Activated naive CD4-positive, alpha-beta T cell treated with anti-CD3 and anti-CD28 coated beads, Interleukin-2, amount 10 ng/mL, durations not matched to agents 7 days and 5 days (primary cell): ENCODE measurements around the gene IL23A.

Experiments
- CTCF ChIA-PET: fragments of 350-600 bp; sonication (Branson Sonifier 250); formaldehyde crosslinking; loops from one replicate; lab custom pipeline; 2021; ENCODE audit warnings: antibody characterized with exemption; lab: Charles Lee
- DNase-seq: peaks from one replicate; pipeline ENCODE4 v3.0.0-alpha.2; 2020
- H3K27ac Mint-ChIP-seq: one replicate; pipeline ENCODE4 v1.8.0; 2021; ENCODE audit warnings: mild to moderate bottlenecking, moderate library complexity, mixed read lengths
- H3K27me3 Mint-ChIP-seq: one replicate; pipeline ENCODE4 v1.8.0; 2021; ENCODE audit warnings: mild to moderate bottlenecking, mixed read lengths
- H3K36me3 Mint-ChIP-seq: one replicate; pipeline ENCODE4 v1.8.0; 2021; ENCODE audit warnings: mixed read lengths
- H3K4me1 Mint-ChIP-seq: one replicate; pipeline ENCODE4 v1.8.0; 2021; ENCODE audit warnings: mixed read lengths
- H3K4me3 Mint-ChIP-seq: one replicate; pipeline ENCODE4 v1.8.0; 2021; ENCODE audit warnings: mild to moderate bottlenecking, moderate library complexity, mixed read lengths
- H3K9me3 Mint-ChIP-seq: one replicate; pipeline ENCODE4 v1.8.0; 2021; ENCODE audit warnings: mixed read lengths

Gene IL23A

GRCh38 chr12:56358836-56359532, 20.3 kb downstream of the IL23A start:
- CTCF ChIA-PET, result interaction anchor here (0.8 to 3.0 kb wide), 8 partner anchors 14 to 163 kb away, joined by 3 to 21 read pairs (median 3); partner anchors contain the start of genes RBMS2 and TIMELESS
- peaks cover 32% of the 10 kb centered on the region for H3K4me1 Mint-ChIP-seq
- H3K27ac Mint-ChIP-seq, result peak overlapping the region; percentile 98
- peaks cover 22% of the 10 kb centered on the region for H3K36me3 Mint-ChIP-seq
- no peaks in the 10 kb centered on the region for H3K9me3 Mint-ChIP-seq
- H3K4me3 Mint-ChIP-seq, result peak overlapping the region; percentile 94
- peak; percentile 33 for DNase-seq
- peaks cover 4% of the 10 kb centered on the region for H3K27me3 Mint-ChIP-seq

- peak; percentile 100 for DNase-seq
- no peaks in the 10 kb centered on the region for H3K9me3 Mint-ChIP-seq
- H3K27ac Mint-ChIP-seq, result peak within 1 kb of the TSS; percentile 98
- CTCF ChIA-PET, result interaction anchor here (0.8 to 3.0 kb wide), 7 partner anchors 18 to 104 kb away, joined by 3 to 21 read pairs (median 3); partner anchors contain the start of gene TIMELESS
- H3K4me1 Mint-ChIP-seq, result peaks cover 32% of the 10 kb centered on the region
- H3K27me3 Mint-ChIP-seq, result peaks cover 8% of the 10 kb centered on the region
- peak within 1 kb of the TSS; percentile 94 for H3K4me3 Mint-ChIP-seq
- H3K36me3 Mint-ChIP-seq, result peaks cover 15% of the 10 kb centered on the region
These were observed 21.4 kb downstream of the IL23A start, which contains the start of gene STAT2 for GRCh38 chr12:56359851-56360767. TSS of gene STAT2 (minus strand) at chr12:56360107. CDS start at chr12:56356571, 3,536 bp downstream.

GRCh38 chr12:56361487-56362129, 22.9 kb downstream of the IL23A start:
- peak overlapping the region; percentile 98 for H3K27ac Mint-ChIP-seq
- no peak for DNase-seq
- H3K27me3 Mint-ChIP-seq, result peaks cover 8% of the 10 kb centered on the region
- peaks cover 2% of the 10 kb centered on the region for H3K36me3 Mint-ChIP-seq
- H3K9me3 Mint-ChIP-seq, result no peaks in the 10 kb centered on the region
- CTCF ChIA-PET, result interaction anchor here (1.1 to 1.4 kb wide), 2 partner anchors 87 to 102 kb away, joined by 4 to 6 read pairs; partner anchors contain the start of gene TIMELESS
- H3K4me1 Mint-ChIP-seq, result peaks cover 28% of the 10 kb centered on the region
- H3K4me3 Mint-ChIP-seq, result peak overlapping the region; percentile 94

- Mint-ChIP-seq H3K4me3 (peak within 1 kb of the TSS; percentile 94), H3K4me1 (peaks cover 28% of the 10 kb centered on the region), H3K27ac (peak within 1 kb of the TSS; percentile 38), H3K9me3 (no peaks in the 10 kb centered on the region), H3K36me3 (peaks cover 2% of the 10 kb centered on the region), H3K27me3 (peaks cover 8% of the 10 kb centered on the region)
- CTCF ChIA-PET, result interaction anchor here (1.1 to 1.6 kb wide), 3 partner anchors 16 to 102 kb away, joined by 4 to 6 read pairs (median 5); partner anchors contain the start of gene TIMELESS
- no peak for DNase-seq
These were observed 23.7 kb downstream of the IL23A start, which contains the start of gene APOF for GRCh38 chr12:56362130-56363059. TSS of gene APOF (minus strand) at chr12:56362857. CDS start at chr12:56362745, 112 bp downstream.

GRCh38 chr12:56366948-56367347, 28.3 kb downstream of the IL23A start:
- H3K4me1 Mint-ChIP-seq, result no peaks in the 10 kb centered on the region
- peaks cover 13% of the 10 kb centered on the region for H3K27me3 Mint-ChIP-seq
- CTCF ChIA-PET, result no interaction called here
- no peak overlapping the region for H3K4me3 Mint-ChIP-seq
- H3K27ac Mint-ChIP-seq, result no peak overlapping the region
- H3K36me3 Mint-ChIP-seq, result no peaks in the 10 kb centered on the region
- no peaks in the 10 kb centered on the region for H3K9me3 Mint-ChIP-seq
- no peak for DNase-seq

- CTCF ChIA-PET, result no interaction called here
- Mint-ChIP-seq H3K4me1 (no peaks in the 10 kb centered on the region), H3K27me3 (peaks cover 16% of the 10 kb centered on the region), H3K4me3 (no peak overlapping the region), H3K27ac (no peak overlapping the region), H3K9me3 (peaks cover 5% of the 10 kb centered on the region), H3K36me3 (no peaks in the 10 kb centered on the region)
- DNase-seq, result no peak
These were observed 34.8 kb downstream of the IL23A start for GRCh38 chr12:56373515-56373914.

- Mint-ChIP-seq H3K36me3 (no peaks in the 10 kb centered on the region), H3K27ac (no peak overlapping the region), H3K4me3 (no peak overlapping the region), H3K4me1 (no peaks in the 10 kb centered on the region), H3K27me3 (peaks cover 16% of the 10 kb centered on the region), H3K9me3 (peaks cover 5% of the 10 kb centered on the region)
- CTCF ChIA-PET, result no interaction called here
- no peak for DNase-seq
These were observed 36.3 kb downstream of the IL23A start for GRCh38 chr12:56374726-56375597.

GRCh38 chr12:56375598-56376434, 37.1 kb downstream of the IL23A start:
- no peak overlapping the region for H3K27ac Mint-ChIP-seq
- CTCF ChIA-PET, result interaction anchor here (0.8 kb wide), 1 partner anchor 49 kb away, joined by 3 read pairs; no protein-coding TSS in a partner anchor
- H3K27me3 Mint-ChIP-seq, result peaks cover 16% of the 10 kb centered on the region
- no peaks in the 10 kb centered on the region for H3K36me3 Mint-ChIP-seq
- no peaks in the 10 kb centered on the region for H3K4me1 Mint-ChIP-seq
- DNase-seq, result no peak
- no peak overlapping the region for H3K4me3 Mint-ChIP-seq
- H3K9me3 Mint-ChIP-seq, result peaks cover 5% of the 10 kb centered on the region

- Mint-ChIP-seq H3K4me3 (no peak overlapping the region), H3K4me1 (no peaks in the 10 kb centered on the region), H3K36me3 (no peaks in the 10 kb centered on the region), H3K27me3 (peaks cover 11% of the 10 kb centered on the region), H3K27ac (no peak overlapping the region), H3K9me3 (peaks cover 5% of the 10 kb centered on the region)
- CTCF ChIA-PET, result interaction anchor here (0.8 kb wide), 1 partner anchor 18 kb away, joined by 3 read pairs; the partner anchor contains the start of gene STAT2
- no peak for DNase-seq
These were observed 38.8 kb downstream of the IL23A start for GRCh38 chr12:56377310-56377988.

- Mint-ChIP-seq H3K4me3 (no peak overlapping the region), H3K9me3 (peaks cover 5% of the 10 kb centered on the region), H3K27ac (no peak overlapping the region), H3K4me1 (no peaks in the 10 kb centered on the region), H3K27me3 (peaks cover 13% of the 10 kb centered on the region), H3K36me3 (no peaks in the 10 kb centered on the region)
- CTCF ChIA-PET, result interaction anchor here (0.8 kb wide), 1 partner anchor 18 kb away, joined by 3 read pairs; the partner anchor contains the start of gene STAT2
- no peak for DNase-seq
These were observed 39.3 kb downstream of the IL23A start for GRCh38 chr12:56377989-56378316.

- Mint-ChIP-seq H3K9me3 (no peaks in the 10 kb centered on the region), H3K36me3 (no peaks in the 10 kb centered on the region), H3K4me3 (no peak overlapping the region), H3K27ac (no peak overlapping the region), H3K27me3 (peaks cover 23% of the 10 kb centered on the region), H3K4me1 (no peaks in the 10 kb centered on the region)
- DNase-seq, result no peak
- CTCF ChIA-PET, result interaction anchor here (1.4 kb wide), 1 partner anchor 42 kb away, joined by 3 read pairs; no protein-coding TSS in a partner anchor
These were observed 43.9 kb downstream of the IL23A start for GRCh38 chr12:56382611-56383010.
